ENCODE results near the gene IL6R.
A peak's percentile ranks its signal among the peaks of the same experiment; 100 is the strongest.

DNA sequence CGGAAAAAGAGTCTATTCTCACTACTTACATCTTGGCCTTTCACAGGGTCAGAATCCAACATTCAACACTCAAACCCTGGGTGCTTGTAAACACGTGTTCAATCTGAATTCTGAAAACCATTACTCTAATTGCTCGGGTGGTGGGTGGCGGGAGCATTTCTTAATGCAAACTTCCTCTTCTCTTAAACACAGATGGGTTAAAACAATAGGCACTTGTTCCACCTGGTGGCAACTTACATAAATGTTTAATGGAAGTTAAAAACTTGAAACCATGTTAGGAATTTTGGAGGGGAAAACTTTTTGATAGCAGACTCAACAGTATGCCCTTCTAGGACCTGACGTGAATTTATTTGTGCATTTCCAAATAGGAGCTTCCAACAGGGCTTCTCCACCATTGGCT, 73.5 kb downstream of the IL6R start:
- TF ChIP-seq, protein P1, sequence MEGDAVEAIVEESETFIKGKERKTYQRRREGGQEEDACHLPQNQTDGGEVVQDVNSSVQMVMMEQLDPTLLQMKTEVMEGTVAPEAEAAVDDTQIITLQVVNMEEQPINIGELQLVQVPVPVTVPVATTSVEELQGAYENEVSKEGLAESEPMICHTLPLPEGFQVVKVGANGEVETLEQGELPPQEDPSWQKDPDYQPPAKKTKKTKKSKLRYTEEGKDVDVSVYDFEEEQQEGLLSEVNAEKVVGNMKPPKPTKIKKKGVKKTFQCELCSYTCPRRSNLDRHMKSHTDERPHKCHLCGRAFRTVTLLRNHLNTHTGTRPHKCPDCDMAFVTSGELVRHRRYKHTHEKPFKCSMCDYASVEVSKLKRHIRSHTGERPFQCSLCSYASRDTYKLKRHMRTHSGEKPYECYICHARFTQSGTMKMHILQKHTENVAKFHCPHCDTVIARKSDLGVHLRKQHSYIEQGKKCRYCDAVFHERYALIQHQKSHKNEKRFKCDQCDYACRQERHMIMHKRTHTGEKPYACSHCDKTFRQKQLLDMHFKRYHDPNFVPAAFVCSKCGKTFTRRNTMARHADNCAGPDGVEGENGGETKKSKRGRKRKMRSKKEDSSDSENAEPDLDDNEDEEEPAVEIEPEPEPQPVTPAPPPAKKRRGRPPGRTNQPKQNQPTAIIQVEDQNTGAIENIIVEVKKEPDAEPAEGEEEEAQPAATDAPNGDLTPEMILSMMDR (IDR thresholded peaks at IDR 0.05; ENCODE audit: low read length), result peak; percentile 55
- TF ChIP-seq EZH2 (optimal IDR thresholded peaks at IDR 0.05; ENCODE audit: low read depth, low read length) (no peak), EZH2phosphoT487 (IDR thresholded peaks at IDR 0.05; ENCODE audit: low read length) (no peak)

All from MM.1S (cell line).